Measurements from ENCODE around the gene HHEX. TPM values are rescaled to one million over a fixed set of nuclear protein-coding genes. Genes with fewer than 3 reads are reported as not detected.

The HHEX gene
- total RNA-seq, 1 experiment from 2014 or later: 11.0 TPM

DNA sequence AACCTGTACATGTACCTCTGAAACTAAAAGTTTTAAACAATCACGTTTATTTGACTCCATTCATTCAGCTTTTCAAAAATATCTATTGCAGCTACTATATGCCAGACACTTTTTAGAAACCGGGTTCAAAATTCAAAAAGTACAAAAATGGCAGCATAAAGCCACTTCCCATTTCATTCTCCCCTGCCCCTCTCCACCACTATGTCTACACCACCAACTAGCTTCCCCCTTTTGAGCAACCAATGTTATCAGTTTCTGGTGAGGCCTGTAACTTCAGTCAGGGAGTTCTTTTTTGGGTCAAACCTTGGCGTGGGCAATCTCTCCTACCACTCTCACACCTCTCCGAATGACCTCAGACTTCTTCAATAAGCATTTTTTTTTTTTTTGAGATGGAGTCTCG, 11.5 kb upstream of the HHEX start:
- Histone ChIP-seq H3K9me2 (ENCODE audit: insufficient read depth) (no peaks in the 10 kb centered on the region), H3K9me3 (ENCODE audit: control insufficient read depth in 1 of 2, insufficient read depth in 1 of 2, low read depth in 1 of 2, low read length in 2 of 2) (no peaks in the 10 kb centered on the region), H3K79me2 (ENCODE audit: insufficient read depth, low read length) (no peaks in the 10 kb centered on the region), H3K27me3 (ENCODE audit: insufficient read depth, low read length) (no peaks in the 10 kb centered on the region), H3K4me1 (ENCODE audit: control insufficient read depth in 1 of 2, insufficient read depth in 2 of 2, low read length in 2 of 2) (no peaks in the 10 kb centered on the region), H3K36me3 (ENCODE audit: control insufficient read depth in 1 of 2, insufficient read depth in 2 of 2, low read length in 2 of 2) (no peaks in the 10 kb centered on the region), H4K20me1 (ENCODE audit: insufficient read depth) (no peaks in the 10 kb centered on the region), H3K4me3 (replicated peaks in 1 of 2; ENCODE audit: low read depth in 1 of 2, low read length in 2 of 2) (no peak overlapping the region), H3K4me2 (ENCODE audit: low read length) (no peak overlapping the region), H3K27ac (ENCODE audit: low read depth, low read length) (no peak overlapping the region), H2AFZ (ENCODE audit: low read depth, low read length, poor library complexity, severe bottlenecking) (no peak overlapping the region), H3K9ac (ENCODE audit: low read length) (no peak overlapping the region)
- ChIA-PET CTCF (no interaction called here), POLR2A (interaction anchor here (1.0 kb wide), 1 partner anchor 12 kb away, joined by 5 read pairs; the partner anchor contains the start of gene HHEX), RAD21 (ENCODE audit: low non-redundant PET in 1 of 2, low total read pairs in 2 of 2, uncharacterized antibody in 2 of 2, unreplicated experiment in 2 of 2) (no interaction called here)
- DNase-seq (ENCODE audit: low read depth, low spot score) (no peak), ATAC-seq (no peak)
- TF ChIP-seq EZH2 (IDR thresholded peaks at IDR 0.05): no peak
- no peak for TF ChIP-seq SIN3A (IDR thresholded peaks at IDR 0.05; ENCODE audit: low read depth)
- TF ChIP-seq, protein P1, sequence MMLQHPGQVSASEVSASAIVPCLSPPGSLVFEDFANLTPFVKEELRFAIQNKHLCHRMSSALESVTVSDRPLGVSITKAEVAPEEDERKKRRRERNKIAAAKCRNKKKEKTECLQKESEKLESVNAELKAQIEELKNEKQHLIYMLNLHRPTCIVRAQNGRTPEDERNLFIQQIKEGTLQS (IDR thresholded peaks at IDR 0.05): no peak
- TF ChIP-seq CEBPB (IDR thresholded peaks at IDR 0.05; ENCODE audit: low read depth): no peak
- TF ChIP-seq RAD21 (IDR thresholded peaks at IDR 0.05; ENCODE audit: low read depth): no peak
- TF ChIP-seq, protein P2, sequence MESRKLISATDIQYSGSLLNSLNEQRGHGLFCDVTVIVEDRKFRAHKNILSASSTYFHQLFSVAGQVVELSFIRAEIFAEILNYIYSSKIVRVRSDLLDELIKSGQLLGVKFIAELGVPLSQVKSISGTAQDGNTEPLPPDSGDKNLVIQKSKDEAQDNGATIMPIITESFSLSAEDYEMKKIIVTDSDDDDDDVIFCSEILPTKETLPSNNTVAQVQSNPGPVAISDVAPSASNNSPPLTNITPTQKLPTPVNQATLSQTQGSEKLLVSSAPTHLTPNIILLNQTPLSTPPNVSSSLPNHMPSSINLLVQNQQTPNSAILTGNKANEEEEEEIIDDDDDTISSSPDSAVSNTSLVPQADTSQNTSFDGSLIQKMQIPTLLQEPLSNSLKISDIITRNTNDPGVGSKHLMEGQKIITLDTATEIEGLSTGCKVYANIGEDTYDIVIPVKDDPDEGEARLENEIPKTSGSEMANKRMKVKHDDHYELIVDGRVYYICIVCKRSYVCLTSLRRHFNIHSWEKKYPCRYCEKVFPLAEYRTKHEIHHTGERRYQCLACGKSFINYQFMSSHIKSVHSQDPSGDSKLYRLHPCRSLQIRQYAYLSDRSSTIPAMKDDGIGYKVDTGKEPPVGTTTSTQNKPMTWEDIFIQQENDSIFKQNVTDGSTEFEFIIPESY (IDR thresholded peaks at IDR 0.05; ENCODE audit: extremely low read depth, insufficient replicate concordance, low read length): no peak
- TF ChIP-seq ZNF274 (IDR thresholded peaks at IDR 0.05; ENCODE audit: low read depth, low read length): no peak
- TF ChIP-seq EZH2phosphoT487 (IDR thresholded peaks at IDR 0.05; ENCODE audit: borderline replicate concordance): no peak
- no peak for TF ChIP-seq REST (IDR thresholded peaks at IDR 0.05; ENCODE audit: low read depth)
- no peak for TF ChIP-seq FOSL1 (IDR thresholded peaks at IDR 0.05; ENCODE audit: low read depth)
- intact Hi-C loops (cut with micrococcal nuclease): no loop called here
- no TSS peak for BruUV-seq (replicated peaks)
